ENCODE results near the gene KLHDC1. TPM values are rescaled to one million over a fixed set of nuclear protein-coding genes. Genes with fewer than 3 reads are reported as not detected.
A peak's percentile ranks its signal among the peaks of the same experiment; 100 is the strongest.
"Not testable (repeated sequence)": the region's sequence is repeated elsewhere in the genome, so short reads cannot be mapped to it uniquely, and the experiment has no call there.

Gene KLHDC1
- total and polyA plus RNA-seq, 2 donors from 2014 or later, result 2.3 to 8.4 TPM

DNA sequence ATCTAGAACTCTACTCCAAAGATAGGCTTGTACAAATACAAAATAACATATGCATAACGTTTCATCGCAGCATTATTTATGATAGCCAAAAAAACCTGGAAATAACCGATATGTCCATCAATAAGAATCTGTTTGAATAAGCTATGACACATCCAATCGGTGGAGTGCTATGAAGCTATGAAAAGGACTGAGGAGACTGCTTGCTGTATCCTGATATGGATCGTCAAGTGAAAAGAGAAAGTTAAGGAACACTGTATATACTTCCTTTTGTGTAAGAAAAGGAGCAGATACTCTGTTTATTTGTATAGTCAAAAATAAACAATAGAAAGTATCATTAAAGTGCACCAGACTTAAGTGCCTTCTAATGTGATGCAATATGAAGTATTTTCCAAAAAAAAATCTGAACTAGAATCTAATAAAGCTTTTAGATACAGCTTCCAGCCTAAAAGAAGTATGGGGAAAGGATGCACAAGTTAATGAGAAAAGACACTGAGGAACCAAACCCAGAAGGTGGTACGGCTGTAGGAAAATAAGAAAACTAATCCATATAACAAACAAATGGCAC lies 645 bp upstream of the KLHDC1 start:
- peak overlapping the region; percentile 80 to 88 (median 81) for H3K4me3 ChIP-seq (ENCODE audit: low read length in 3 of 3)
- intact Hi-C loops (cut with DNase I), result no loop called here
- H3K36me3 ChIP-seq (ENCODE audit: control insufficient read depth in 2 of 3, insufficient read depth in 3 of 3, low read length in 3 of 3), result no peaks in the 10 kb centered on the region
- no peak for TF ChIP-seq CTCF (IDR thresholded peaks at IDR 0.05; ENCODE audit: borderline replicate concordance, extremely low read depth, insufficient read depth)
- no peaks in the 10 kb centered on the region for H3K9me3 ChIP-seq (ENCODE audit: control insufficient read depth in 2 of 3, insufficient read depth in 1 of 3, low read length in 3 of 3)
- FAIRE-seq (no peak), DNase-seq (peak in 1 of 5 donors; percentile 18)
- no peaks in the 10 kb centered on the region for H3K27me3 ChIP-seq (ENCODE audit: control insufficient read depth, insufficient read depth, low read length)
- peak overlapping the region; percentile 97 to 98 for H3K27ac ChIP-seq (ENCODE audit: low read depth in 2 of 2, low read length in 2 of 2)
- peaks cover 2 to 6% (median 5%) of the 10 kb centered on the region in 3 donors for H3K4me1 ChIP-seq (ENCODE audit: control insufficient read depth in 2 of 3, insufficient read depth in 2 of 3, low read depth in 1 of 3, low read length in 3 of 3)
- H3K9ac ChIP-seq (ENCODE audit: low read length in 3 of 3), result peak overlapping the region; percentile 49 to 89 (median 85)

GRCh38 chr14:49693735-49694124 lies 810 bp downstream of the KLHDC1 start:
- H3K9me3 ChIP-seq (ENCODE audit: control insufficient read depth in 2 of 3, insufficient read depth in 1 of 3, low read length in 3 of 3); H3K4me1 ChIP-seq (ENCODE audit: control insufficient read depth in 2 of 3, insufficient read depth in 2 of 3, low read depth in 1 of 3, low read length in 3 of 3); H3K36me3 ChIP-seq (ENCODE audit: control insufficient read depth in 2 of 3, insufficient read depth in 3 of 3, low read length in 3 of 3); H3K27ac ChIP-seq (ENCODE audit: low read depth in 2 of 2, low read length in 2 of 2); intact Hi-C loops (cut with DNase I); FAIRE-seq; H3K27me3 ChIP-seq (ENCODE audit: control insufficient read depth, insufficient read depth, low read length): not testable (repeated sequence)
- Histone ChIP-seq H3K4me3 (ENCODE audit: low read length in 3 of 3) (peak overlapping the region; percentile 81 to 88 (median 85)), H3K9ac (ENCODE audit: low read length in 3 of 3) (peak overlapping the region in 2 of 3 donors; percentile 69 to 75)
- DNase-seq, result peak in 2 of 5 donors; percentile 14 to 75

DNA sequence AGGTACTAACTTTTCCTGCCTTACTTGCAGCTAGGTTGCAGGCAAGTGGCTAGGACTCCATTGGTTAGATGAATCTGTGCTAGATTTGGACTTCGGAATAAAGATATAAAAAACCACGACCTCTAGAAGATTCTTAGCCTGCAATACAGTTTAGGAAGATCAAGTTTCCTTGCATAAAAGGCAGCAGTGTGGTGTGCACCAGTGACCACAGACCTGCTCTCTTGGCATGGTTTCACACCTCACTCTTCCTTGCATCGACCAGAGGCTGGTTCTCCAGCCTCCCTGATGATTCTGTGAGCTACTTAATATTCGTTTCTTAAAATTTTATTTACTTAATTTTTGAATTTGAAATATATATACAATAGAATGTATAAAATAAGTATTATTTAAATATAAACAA lies 9.8 kb downstream of the KLHDC1 start:
- Histone ChIP-seq H3K9me3 (ENCODE audit: control insufficient read depth in 2 of 3, insufficient read depth in 1 of 3, low read length in 3 of 3) (no peaks in the 10 kb centered on the region), H3K4me3 (ENCODE audit: low read length in 3 of 3) (no peak overlapping the region), H3K36me3 (ENCODE audit: control insufficient read depth in 2 of 3, insufficient read depth in 3 of 3, low read length in 3 of 3) (peaks cover 0 to 6% (median 0%) of the 10 kb centered on the region in 3 donors), H3K27ac (ENCODE audit: low read depth in 2 of 2, low read length in 2 of 2) (no peak overlapping the region), H3K4me1 (ENCODE audit: control insufficient read depth in 2 of 3, insufficient read depth in 2 of 3, low read depth in 1 of 3, low read length in 3 of 3) (no peaks in the 10 kb centered on the region), H3K27me3 (ENCODE audit: control insufficient read depth, insufficient read depth, low read length) (no peaks in the 10 kb centered on the region), H3K9ac (ENCODE audit: low read length in 3 of 3) (no peak overlapping the region)
- no peak for TF ChIP-seq CTCF (IDR thresholded peaks at IDR 0.05; ENCODE audit: borderline replicate concordance, extremely low read depth, insufficient read depth)
- no peak for FAIRE-seq
- intact Hi-C loops (cut with DNase I), result no loop called here
- DNase-seq, result no peak

DNA sequence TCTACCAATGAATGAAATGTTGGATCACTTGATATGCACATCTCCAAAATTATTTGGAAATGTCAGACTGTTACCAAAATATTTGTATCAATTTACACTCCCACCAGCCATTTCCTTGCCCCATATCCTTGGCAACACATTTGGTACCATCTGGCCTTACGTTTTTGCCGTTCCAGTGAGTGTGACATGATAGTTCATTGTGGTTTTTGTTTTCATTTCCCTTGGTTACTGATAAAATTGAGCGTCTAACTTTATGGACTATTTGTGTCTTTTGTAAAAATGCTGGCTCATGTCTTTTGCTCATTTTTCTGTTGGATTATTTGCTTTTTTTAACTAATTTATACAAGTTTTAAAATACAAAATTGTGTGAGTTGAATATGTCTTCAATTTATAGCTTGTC lies 11.0 kb downstream of the KLHDC1 start:
- TF ChIP-seq CTCF (IDR thresholded peaks at IDR 0.05; ENCODE audit: borderline replicate concordance, extremely low read depth, insufficient read depth), result no peak
- Histone ChIP-seq H3K9me3 (ENCODE audit: control insufficient read depth in 2 of 3, insufficient read depth in 1 of 3, low read length in 3 of 3) (no peaks in the 10 kb centered on the region), H3K27me3 (ENCODE audit: control insufficient read depth, insufficient read depth, low read length) (no peaks in the 10 kb centered on the region), H3K36me3 (ENCODE audit: control insufficient read depth in 2 of 3, insufficient read depth in 3 of 3, low read length in 3 of 3) (peaks cover 0 to 6% (median 0%) of the 10 kb centered on the region in 3 donors), H3K4me1 (ENCODE audit: control insufficient read depth in 2 of 3, insufficient read depth in 2 of 3, low read depth in 1 of 3, low read length in 3 of 3) (no peaks in the 10 kb centered on the region), H3K9ac (ENCODE audit: low read length in 3 of 3) (no peak overlapping the region), H3K4me3 (ENCODE audit: low read length in 3 of 3) (no peak overlapping the region), H3K27ac (ENCODE audit: low read depth in 2 of 2, low read length in 2 of 2) (no peak overlapping the region)
- intact Hi-C loops (cut with DNase I), result no loop called here
- no peak for DNase-seq
- FAIRE-seq, result no peak

- DNase-seq; H3K27ac ChIP-seq (ENCODE audit: low read depth in 2 of 2, low read length in 2 of 2); FAIRE-seq; H3K9ac ChIP-seq (ENCODE audit: low read length in 3 of 3); H3K36me3 ChIP-seq (ENCODE audit: control insufficient read depth in 2 of 3, insufficient read depth in 3 of 3, low read length in 3 of 3); H3K4me3 ChIP-seq (ENCODE audit: low read length in 3 of 3); intact Hi-C loops (cut with DNase I); H3K9me3 ChIP-seq (ENCODE audit: control insufficient read depth in 2 of 3, insufficient read depth in 1 of 3, low read length in 3 of 3); H3K4me1 ChIP-seq (ENCODE audit: control insufficient read depth in 2 of 3, insufficient read depth in 2 of 3, low read depth in 1 of 3, low read length in 3 of 3); H3K27me3 ChIP-seq (ENCODE audit: control insufficient read depth, insufficient read depth, low read length): not testable (repeated sequence)
Observed at GRCh38 chr14:49704471-49704870, 11.6 kb downstream of the KLHDC1 start.

DNA sequence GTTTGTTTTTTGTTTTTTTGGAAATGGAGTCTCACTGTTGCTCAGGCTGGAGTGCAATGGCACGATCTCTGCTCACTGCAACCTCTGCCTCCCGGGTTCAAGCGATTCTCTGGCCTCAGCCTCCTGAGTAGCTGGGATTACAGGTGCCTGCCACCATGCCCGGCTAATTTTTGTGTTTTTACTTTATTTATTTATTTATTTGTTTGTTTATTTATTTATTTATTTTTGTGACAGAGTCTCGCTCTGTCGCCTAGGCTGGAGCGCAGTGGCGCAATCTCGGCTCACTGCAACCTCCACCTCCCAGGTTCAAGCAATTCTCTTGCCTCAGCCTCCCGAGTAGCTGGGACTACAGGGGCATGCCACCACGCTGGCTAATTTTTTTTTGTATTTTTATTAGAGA lies 18.1 kb downstream of the KLHDC1 start:
- intact Hi-C loops (cut with DNase I); H3K9ac ChIP-seq (ENCODE audit: low read length in 3 of 3); H3K4me1 ChIP-seq (ENCODE audit: control insufficient read depth in 2 of 3, insufficient read depth in 2 of 3, low read depth in 1 of 3, low read length in 3 of 3); DNase-seq; H3K4me3 ChIP-seq (ENCODE audit: low read length in 3 of 3); H3K27me3 ChIP-seq (ENCODE audit: control insufficient read depth, insufficient read depth, low read length); FAIRE-seq; H3K36me3 ChIP-seq (ENCODE audit: control insufficient read depth in 2 of 3, insufficient read depth in 3 of 3, low read length in 3 of 3); H3K9me3 ChIP-seq (ENCODE audit: control insufficient read depth in 2 of 3, insufficient read depth in 1 of 3, low read length in 3 of 3); H3K27ac ChIP-seq (ENCODE audit: low read depth in 2 of 2, low read length in 2 of 2): not testable (repeated sequence)

All from kidney (tissue), 14 donors.